NCI-H2107 (cell line): ENCODE results near the gene KLHL24.
"Not testable (repeated sequence)": the region's sequence is repeated elsewhere in the genome, so short reads cannot be mapped to it uniquely, and the experiment has no call there.

Source experiments
- DNase-seq: peaks from one replicate; lab custom pipeline; 2025; lab: John Stamatoyannopoulos, UW

Gene KLHL24

DNA sequence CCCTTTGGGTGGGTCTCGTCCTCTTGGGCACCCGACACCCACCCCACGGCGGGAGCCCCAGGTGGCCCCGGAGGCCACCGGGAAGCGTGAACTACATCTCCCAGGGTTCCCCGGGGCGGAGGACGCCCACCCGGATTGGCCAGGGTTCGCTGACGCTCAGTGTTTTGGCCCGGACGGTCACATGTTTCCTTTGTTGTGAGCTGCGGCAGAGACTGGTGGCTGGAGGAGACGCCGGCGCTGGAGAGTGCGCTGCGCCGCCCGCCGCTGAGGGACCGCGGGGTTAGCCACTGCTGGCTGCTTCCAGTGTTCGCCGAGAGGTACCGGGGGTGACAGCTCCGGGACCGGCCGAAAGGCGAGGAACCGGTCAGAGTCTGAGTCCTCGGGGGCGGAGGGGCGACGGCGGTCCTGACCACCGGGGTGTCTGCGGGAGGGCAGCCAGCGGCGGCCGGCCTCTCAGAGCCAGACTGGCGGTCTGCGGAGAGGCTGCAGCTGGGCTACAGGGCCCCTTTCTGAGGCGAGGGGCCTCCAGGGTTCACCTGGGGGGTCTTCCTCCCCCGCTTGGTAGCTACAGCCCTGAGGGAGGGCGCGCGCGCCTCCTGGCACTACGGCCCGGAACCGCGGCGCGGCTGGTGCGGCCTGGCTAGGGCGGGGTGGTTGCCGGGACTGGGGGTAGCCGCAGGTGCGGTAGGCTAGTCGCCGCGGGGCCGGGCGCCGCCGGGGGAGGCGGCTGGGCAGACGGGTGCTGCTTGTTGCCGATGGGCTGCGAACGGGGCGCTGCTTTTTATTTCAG is at the start of gene KLHL24:
Gene KLHL24 (plus strand): TSS at position 193 of the 790 bp plus-strand sequence. CDS start 14,734 bp downstream, outside the sequence.
- peak; percentile 99 for DNase-seq

DNA sequence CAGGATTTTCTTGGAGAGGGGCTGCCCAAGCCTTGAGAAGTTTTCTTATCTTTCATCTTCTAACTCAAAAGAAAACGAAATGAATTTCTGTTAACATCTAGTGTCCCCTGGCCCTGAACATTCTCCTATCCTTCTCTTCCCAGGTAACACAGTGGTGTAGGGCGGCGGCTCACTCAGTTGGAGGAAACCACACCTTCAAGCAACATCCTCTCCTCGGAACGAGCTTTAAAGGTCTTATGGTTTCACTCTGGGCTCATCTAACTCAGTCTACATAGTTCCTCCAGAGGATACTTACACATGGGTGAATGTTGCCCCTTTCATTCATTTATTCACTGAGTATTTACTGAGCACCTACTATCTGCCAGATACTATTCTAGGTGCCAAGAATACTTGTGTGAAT is 48.9 kb upstream of the KLHL24 start:
- DNase-seq = no peak

DNA sequence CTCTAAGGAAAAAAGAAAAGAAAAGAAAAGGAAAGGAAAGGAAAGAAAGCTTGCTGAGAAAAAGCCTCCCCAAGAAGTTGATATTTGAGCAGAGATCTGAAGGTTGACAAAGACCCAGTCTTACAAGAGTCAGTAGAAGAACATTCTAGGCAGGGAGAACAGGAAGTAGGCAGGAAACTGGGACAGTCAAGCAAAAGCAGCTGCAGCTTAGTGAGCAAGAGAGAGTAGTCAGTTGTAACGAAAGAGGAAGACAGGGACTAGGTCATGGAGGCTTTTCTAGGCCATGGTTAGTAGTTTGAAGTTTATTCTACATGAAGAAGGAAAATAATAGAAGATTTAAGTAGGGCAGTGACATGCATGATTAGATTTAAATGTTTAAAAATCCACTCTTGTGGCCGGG is 48.1 kb upstream of the KLHL24 start:
- no peak for DNase-seq

DNA sequence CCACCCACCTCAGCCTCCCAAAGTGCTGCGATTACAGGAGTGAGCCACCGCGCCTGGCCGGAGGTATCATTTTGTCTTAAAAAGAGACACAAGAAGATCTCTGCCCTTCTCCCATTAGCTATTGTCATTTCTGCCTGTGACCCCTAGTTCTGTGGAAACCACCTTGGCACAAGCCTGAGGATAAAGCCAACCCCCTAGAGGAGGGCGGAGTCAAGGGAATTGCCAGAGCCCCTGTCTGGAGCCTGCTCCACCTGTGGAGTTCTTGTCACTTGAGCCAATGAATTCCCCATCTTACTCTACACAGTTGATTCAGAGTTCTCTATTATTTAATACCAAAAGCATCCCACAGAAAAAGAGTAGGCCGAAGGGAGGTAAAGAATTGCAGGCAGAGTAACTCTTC is 45.0 kb upstream of the KLHL24 start:
- no peak for DNase-seq

GRCh38 chr3:183591881-183592521 is 43.4 kb upstream of the KLHL24 start:
- DNase-seq = no peak

- DNase-seq = no peak
Observed at GRCh38 chr3:183592821-183593220, 42.6 kb upstream of the KLHL24 start.

GRCh38 chr3:183594636-183595035 is 40.8 kb upstream of the KLHL24 start:
- no peak for DNase-seq

GRCh38 chr3:183597959-183598358 is 37.5 kb upstream of the KLHL24 start:
- no peak for DNase-seq

DNA sequence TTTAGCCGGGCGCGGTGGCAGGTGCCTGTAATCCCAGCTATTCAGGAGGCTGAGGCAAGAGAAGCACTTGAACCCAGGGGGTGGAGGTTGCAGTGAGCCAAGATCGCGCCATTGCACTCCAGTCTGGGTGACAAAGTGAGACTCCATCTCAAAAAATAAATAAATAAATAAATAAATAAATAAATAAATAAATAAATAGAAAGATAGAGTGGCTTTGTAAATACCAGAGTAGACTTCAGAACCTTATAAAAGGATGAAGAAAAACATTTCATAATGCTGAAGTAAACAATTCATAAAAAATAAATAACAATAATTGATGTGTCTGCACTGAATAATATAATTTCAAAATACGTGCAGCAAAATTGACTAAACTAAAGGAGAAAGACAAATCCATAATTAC is 24.1 kb upstream of the KLHL24 start:
- not testable (repeated sequence) for DNase-seq

DNA sequence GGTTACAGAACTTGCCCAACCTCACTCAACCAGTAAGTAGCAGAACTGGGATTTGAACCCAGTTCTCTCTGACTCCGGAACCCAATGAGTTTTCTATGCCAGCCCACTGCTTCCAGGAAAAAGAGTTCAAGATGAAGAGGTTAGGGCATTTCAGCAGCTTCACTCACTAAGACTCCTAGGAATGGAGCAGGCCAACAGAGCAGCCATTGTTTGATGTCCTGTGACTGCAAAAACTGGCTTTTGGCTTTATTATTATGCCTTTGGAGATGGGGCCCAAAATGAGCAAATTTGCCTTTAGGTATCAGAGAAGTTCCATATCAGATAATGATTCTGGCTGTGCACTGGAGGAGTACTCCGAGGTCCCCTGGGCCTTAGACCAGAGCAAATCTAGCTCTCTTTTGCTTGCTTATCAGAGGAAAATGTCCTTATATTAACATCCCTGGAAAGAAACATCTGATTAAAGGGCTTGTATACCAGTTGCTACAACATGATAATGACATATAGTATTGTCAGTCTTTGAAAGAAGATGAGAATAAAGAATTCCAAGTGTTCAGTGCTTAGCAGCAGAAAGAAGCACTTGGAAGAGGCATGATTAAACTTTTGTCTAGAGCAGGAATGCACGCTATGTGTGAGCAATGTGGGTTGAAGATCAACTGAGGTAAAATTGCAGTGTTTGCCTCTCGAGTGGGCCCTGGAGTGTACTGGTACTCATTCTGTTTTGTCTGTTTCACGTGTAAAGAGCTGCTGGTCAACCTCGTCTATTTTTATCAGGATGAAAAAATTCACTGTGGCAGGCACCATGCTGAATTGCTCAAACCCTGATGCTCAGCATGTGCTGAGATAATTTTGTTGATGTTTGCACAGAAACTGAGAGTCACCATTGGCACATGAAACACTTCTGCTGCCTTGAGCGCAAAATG is 21.8 kb upstream of the KLHL24 start:
- DNase-seq = no peak

DNA sequence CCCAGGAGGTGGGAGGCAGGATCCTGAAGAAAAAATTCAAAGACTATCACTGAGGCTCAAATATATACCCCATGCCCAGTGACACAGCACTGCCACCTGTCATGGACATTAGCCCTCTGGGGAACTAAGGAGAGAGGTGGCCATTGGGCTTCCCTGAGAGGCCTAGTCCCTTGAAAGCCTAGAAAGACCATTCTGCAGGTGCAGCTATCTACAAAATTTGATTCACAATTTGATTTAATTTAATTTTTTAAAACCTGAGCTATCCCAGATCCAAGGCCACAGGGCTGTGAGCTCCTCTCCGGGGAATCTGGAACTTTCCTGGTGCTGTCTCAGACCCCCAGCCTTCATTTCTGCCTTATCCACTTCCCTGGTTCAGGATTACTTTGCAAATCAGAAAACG is 16.9 kb upstream of the KLHL24 start:
- no peak for DNase-seq

- no peak for DNase-seq
Observed at GRCh38 chr3:183619010-183619409, 16.4 kb upstream of the KLHL24 start.

GRCh38 chr3:183619624-183620251 is 15.7 kb upstream of the KLHL24 start:
- no peak for DNase-seq

- no peak for DNase-seq
Observed at GRCh38 chr3:183620252-183620628, 15.2 kb upstream of the KLHL24 start.

- DNase-seq = not testable (repeated sequence)
Observed at GRCh38 chr3:183622473-183622872, 12.9 kb upstream of the KLHL24 start.

DNA sequence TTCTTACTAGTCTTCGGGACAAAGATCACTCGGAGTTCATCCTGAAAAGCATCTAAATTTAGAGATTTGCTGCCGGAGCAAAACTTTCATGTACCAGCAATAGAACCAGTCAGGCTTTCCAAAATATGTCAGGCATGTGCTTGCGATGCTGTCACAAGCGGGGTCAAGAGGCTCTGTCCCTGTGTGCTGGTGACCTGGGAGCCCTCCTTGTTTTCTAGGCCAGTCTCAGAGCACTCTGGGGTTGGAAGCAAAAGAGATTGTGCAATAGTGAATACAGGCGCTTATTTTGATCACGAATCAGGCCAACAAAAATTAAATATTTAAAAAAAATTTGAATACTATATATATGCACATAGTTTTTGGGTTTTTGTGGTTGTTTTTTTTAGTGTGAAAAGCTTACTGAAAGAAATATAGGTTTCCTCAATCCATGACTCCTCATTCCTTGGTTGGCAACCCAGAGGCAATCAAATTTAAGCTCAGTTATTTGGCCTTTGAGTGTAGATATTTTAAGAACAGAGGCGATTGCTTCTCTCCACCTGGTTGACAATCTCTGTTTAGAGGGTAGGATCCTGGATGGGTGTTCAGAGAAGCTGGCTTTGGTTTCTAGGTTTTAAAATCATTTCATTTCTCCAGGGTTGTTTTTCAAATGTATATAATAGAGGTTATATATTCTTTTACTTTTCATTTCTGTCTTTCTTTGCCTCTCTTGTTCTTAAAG is 8.4 kb upstream of the KLHL24 start:
- no peak for DNase-seq

GRCh38 chr3:183629546-183630301 is 5.7 kb upstream of the KLHL24 start:
- peak; percentile 90 for DNase-seq

DNA sequence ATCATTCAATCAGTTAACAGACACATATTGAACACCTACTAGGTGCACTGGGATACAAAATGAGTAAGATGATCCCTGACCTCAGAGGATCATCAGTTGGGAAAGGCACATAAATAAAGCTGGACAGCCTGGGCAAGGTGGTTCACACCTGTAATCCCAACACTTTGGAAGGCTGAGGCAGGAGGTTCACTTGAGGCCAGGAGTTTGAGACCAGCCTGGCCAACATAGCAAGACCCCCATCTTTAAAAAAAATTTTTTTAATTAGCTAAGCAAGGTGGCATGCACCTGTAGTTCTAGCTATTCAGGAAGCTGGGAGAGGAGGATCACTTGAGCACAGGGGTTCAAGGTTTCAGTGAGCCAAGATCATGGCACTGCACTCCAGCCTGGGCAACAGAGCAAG is 3.7 kb upstream of the KLHL24 start:
- DNase-seq = no peak

DNA sequence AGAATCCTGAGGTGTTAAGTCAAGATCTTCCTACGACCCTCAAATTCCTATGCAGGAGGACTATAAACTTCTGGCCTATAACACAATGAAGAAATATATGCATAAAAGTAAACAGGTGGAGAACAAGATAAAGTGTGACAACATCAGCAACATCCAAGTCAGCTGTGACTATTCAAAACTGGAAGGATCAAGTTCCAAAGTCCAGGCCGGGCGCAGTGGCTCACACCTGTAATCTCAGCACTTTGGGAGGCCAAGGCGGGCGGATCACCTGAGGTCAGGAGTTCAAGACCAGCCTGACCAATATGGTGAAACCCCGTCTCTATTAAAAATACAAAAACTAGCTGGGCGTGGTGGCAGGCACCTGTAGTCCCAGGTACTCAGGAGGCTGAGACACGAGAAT is 2.7 kb upstream of the KLHL24 start:
- not testable (repeated sequence) for DNase-seq

DNA sequence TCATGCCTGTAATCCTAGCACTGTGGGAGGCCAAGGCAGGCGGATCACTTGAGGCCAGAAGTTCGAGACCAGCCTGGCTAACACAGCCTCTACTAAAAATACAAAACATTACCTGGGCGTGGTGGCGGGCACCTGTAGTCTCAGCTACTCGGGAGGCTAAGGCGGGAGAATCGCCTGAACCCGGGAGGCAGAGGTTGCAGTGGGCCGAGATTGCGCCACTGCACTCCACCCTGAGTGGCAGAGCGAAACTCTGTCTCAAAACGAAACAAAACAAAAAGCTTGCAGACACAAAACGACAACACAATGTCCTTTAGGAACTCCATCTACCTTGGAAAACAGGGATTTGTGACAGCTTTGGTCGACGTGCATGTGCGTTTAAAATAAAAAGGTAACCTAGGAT is 716 bp upstream of the KLHL24 start:
- DNase-seq = no peak

DNA sequence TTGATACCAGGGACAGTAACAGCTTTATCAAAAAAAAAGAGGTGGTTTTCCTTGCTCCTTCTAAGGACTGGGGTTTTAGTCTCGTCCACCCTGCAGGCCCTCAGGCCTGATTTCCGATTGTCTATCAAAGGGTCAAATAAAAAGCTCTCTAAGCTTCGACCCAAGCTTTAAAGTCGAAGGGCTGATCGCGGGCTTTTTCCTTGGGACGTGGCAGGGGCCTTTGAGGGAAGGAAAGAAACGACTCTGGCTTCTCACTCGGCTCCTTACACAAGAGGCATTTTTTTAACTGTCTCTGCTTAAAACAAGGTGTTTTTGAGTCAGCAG is 354 bp upstream of the KLHL24 start:
- DNase-seq = no peak
